HG03097 (cell line): Measurements from ENCODE around the gene SYT12.

Source experiments
- ATAC-seq: cut with Tn5 transposase; IDR thresholded peaks from one replicate; pipeline ENCODE4 v1.9.1; 2021; ENCODE audit not compliant: unreplicated experiment, low FRiP score

Gene SYT12

DNA sequence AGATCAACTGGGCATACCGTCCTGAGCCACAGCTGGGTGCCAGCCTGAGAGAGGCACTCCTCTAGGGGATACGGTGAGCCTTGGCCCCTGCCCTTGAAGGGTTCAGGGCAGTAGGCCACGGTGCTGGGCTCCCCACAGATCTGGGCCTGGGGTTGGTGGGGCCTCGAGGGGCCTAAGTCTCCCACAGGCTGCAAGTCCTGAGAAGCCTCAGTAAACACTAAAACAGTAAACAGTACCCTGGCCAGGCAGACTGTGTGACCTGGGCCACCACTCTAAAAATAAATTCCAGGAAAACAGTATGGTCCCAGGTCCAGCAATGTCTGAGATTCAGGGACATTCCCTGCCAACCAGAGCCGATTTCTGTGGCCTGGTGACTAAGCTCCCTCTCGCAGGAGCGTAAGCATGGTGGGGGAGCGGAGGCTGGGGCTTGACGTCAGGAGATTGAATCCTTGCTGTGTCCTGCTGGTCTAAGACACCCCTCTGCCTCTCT is 31.5 kb downstream of the SYT12 start:
- no peak for ATAC-seq

- ATAC-seq: no peak
These were observed 32.0 kb downstream of the SYT12 start for GRCh38 chr11:67054836-67055523.

GRCh38 chr11:67055812-67056211 is 32.9 kb downstream of the SYT12 start:
- ATAC-seq: no peak

- no peak for ATAC-seq
These were observed 33.6 kb downstream of the SYT12 start, which contains the start of gene RHOD for GRCh38 chr11:67056267-67057204. RHOD (plus strand) TSS chr11:67056847; CDS start chr11:67056903, 56 bp downstream.

DNA sequence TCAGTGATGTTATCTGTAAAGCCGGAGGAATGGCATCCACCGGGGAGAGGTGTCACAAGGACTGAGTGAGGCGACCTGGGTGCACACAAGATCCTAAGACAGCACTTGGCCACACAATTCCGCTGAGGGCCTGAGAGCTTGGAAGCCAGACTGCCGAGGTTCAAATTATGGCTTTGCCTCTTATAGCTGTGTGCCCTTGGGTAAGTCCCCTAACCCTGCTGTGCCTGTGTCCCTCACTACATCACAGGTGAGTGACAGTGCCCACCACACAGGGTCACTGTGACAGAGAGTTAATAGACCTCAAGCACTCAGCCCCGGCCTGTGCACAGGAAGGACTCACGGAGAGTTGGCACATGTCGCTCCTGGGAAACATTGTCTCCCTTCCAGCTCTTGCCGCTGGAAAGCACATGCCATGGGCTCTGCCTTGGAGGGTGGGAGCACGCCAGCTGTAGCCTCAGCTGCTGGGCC is 34.3 kb downstream of the SYT12 start:
- no peak for ATAC-seq

DNA sequence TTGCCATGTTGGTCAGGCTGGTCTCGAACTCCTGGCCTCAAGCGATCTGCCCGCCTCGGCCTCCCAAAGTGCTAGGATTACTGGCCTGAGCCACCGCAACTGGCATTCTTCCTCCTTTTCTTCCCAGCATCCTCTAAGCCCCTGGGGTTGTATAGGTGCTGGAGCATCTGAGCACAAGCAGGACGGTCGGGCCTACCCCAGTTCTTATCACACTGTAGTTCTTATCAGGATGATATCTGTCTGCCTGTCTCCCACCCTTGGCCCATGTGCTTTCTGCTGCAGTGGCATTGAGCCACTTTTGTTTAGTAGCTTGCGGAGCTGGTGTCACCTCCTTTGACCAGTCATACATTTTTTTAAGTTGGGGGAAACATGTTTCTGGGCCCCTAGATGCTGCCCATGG is 35.6 kb downstream of the SYT12 start:
- ATAC-seq: no peak

DNA sequence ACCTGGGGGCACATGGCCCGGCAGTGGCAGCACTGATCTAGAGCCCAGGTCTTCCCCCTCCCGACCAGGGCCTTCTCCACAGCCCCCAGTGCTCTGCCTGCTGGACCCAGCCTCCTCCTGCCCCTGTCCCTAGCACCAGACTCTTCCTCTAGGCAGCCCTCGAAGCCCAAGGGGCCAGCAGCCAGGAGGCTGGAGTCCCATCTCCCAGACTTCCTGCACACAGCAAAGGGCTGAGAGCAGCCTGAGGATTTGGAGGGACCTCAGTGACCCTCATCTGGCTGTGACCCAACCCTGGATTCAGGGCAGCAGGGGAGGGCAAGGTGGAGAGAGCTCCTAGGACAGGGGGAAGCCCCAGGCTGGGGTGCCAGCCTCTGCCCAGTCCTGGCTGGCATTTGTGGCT is 36.7 kb downstream of the SYT12 start:
- no peak for ATAC-seq

DNA sequence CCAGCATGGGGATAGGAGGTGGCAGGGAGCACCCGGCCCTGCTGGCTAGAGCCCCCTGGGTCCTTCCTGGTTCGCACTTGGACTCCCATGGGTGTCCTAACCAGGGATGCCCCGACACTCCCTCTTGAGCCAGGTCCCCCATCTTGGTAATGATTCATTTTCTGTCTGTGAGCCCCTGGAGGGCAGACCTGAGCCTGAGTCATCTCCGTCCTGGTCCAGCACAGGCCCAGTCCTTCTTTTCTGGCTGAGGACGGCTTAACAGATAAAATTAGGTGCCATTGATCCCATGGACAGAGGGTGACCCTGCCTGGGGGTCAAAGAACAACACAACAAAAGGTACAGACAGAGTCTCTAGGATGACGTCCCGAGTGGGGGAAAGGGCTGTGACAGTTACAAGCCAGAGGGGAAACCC is 37.2 kb downstream of the SYT12 start:
- ATAC-seq: no peak

- no peak for ATAC-seq
These were observed 39.8 kb downstream of the SYT12 start for GRCh38 chr11:67062526-67063373.

- ATAC-seq: no peak
These were observed 43.4 kb downstream of the SYT12 start for GRCh38 chr11:67066333-67066709.

GRCh38 chr11:67071420-67072284 is 48.7 kb downstream of the SYT12 start:
- no peak for ATAC-seq

- no peak for ATAC-seq
These were observed 49.4 kb downstream of the SYT12 start for GRCh38 chr11:67072295-67072694.

- no peak for ATAC-seq
These were observed 51.0 kb downstream of the SYT12 start for GRCh38 chr11:67073908-67074307.

- no peak for ATAC-seq
These were observed 53.3 kb downstream of the SYT12 start for GRCh38 chr11:67076202-67076601.

GRCh38 chr11:67079065-67079705 is 56.3 kb downstream of the SYT12 start:
- ATAC-seq: no peak

GRCh38 chr11:67082071-67082791 is 59.3 kb downstream of the SYT12 start:
- no peak for ATAC-seq

GRCh38 chr11:67083786-67084366 is 60.9 kb downstream of the SYT12 start:
- ATAC-seq: no peak

DNA sequence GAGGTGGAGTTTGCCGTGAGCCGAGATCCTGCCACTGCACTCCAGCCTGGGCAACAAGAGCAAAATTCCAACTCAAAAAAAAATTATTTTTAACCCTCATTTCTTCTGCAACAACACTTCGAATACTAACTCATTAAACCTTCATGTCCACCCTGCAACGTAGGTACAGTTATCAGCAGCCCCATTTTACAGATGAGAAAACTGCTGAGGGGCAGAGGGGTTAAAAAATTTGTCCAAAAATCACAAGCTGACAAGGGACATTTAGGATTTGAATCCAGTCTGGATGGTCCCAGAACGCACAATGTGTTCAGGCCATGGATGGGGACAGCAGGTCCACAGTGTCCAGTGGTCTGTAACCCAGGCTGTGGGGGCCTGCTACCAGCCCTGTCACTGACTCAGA is 62.7 kb downstream of the SYT12 start:
- no peak for ATAC-seq
